HG03575 (cell line): ENCODE measurements around the gene SUPT3H.
"Not testable (repeated sequence)": the region's sequence is repeated elsewhere in the genome, so short reads cannot be mapped to it uniquely, and the experiment has no call there.

ENCODE experiments used
- ATAC-seq: cut with Tn5 transposase; IDR thresholded peaks from one replicate; pipeline ENCODE4 v1.9.1; 2021; ENCODE audit not compliant: unreplicated experiment, insufficient number of reproducible peaks, low FRiP score; ENCODE audit errors: extremely low read depth

Gene SUPT3H

DNA sequence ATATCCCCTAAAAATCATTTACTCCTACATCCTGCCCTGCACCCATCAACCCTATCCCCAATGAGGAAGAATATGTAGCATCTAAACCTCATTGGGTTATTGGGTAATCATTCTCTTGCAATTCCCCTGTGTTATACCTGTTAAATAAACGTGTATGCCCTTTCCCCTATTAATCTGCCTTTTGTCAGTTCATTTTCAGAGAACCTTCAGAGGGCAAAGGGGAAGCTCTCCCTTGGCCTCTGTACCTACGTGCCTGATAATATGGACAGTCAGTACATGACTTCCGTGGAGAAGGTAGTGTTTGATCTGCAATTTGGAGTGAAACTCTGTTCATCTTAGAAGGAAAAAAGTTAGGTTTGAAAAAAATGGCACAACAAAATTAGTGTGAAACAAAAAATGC is 223.1 kb downstream of the SUPT3H start:
- ATAC-seq, result no peak

GRCh38 chr6:45148711-45149341 is 228.9 kb downstream of the SUPT3H start:
- no peak for ATAC-seq

GRCh38 chr6:45148278-45148677 is 229.5 kb downstream of the SUPT3H start:
- ATAC-seq, result no peak

DNA sequence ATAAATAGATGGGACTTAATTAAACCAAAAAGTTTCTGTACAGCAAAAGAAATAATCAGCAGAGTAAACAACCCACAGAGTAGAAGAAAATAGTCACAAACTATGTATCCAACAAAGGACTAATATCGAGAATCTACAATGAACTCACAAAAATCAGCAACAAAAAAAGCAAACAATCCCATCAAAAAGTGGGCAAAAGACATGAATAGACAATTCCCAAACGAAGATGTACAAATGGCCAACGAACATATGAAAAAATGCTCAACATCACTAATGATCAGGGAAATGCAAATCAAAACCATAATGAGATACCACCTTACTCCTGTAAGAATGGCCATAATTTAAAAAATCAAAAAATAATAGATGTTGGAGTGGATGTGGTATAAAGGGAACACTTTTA is 232.1 kb downstream of the SUPT3H start:
- ATAC-seq, result not testable (repeated sequence)

DNA sequence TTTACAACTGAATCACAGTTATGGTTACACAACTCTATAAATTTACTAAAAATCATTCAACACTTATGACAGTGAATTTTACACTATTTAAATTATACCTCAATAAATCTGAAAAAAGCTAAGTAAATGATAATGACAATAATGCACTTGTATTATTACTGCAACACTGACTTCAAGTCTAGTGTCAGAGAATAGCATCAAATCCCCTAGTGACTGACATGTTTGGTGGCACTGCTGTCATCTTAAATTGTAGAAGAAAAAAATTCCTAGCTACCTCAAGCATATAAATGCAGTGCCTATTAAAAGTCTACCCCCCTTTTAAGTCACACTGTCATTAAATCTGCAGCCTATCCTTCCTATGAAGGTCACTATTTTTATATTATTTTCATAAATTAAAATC is 239.0 kb downstream of the SUPT3H start:
- no peak for ATAC-seq

GRCh38 chr6:45136495-45136894 is 241.2 kb downstream of the SUPT3H start:
- ATAC-seq, result no peak

- no peak for ATAC-seq
Observed at GRCh38 chr6:45132658-45133294, 245.0 kb downstream of the SUPT3H start.

DNA sequence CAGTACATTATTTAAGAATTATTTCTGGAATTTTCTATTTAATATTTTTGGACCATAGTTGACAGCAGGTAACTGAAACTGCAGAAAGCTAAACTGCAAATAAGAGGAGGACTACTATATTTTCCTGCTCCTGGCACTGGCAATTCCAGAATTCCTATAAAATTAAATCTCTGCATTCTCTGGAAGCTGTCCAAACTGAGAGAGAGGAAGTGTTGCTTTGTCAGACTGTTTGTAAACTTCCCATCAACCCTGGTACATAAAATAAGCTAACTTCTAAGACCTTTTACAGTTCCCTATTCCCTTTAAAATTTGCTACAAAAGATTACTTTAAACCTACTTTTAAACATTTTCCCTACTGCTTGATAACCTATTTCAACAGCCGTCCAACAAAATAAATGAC is 245.7 kb downstream of the SUPT3H start:
- ATAC-seq, result no peak

DNA sequence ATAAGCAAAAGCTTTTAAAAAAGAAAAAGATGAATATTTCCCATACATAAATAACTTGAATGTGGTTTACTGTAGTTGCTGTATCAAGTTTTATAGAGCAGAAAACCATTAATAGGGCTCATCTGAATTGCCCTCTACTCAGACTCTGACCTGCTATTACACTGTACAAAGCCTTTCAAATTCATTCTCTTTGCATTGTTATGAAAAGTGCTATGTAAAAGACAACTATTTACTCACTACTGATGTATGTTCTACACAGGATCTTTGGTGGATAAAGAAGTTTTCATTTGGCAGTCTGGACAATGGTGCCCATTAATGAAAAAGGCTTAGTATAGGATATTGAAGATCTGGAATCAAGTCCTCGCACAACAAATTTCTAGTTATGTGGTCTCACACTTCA is 248.7 kb downstream of the SUPT3H start:
- ATAC-seq, result no peak

- ATAC-seq, result no peak
Observed at GRCh38 chr6:45127185-45127584, 250.5 kb downstream of the SUPT3H start.

- ATAC-seq, result no peak
Observed at GRCh38 chr6:45126033-45126432, 251.7 kb downstream of the SUPT3H start.

DNA sequence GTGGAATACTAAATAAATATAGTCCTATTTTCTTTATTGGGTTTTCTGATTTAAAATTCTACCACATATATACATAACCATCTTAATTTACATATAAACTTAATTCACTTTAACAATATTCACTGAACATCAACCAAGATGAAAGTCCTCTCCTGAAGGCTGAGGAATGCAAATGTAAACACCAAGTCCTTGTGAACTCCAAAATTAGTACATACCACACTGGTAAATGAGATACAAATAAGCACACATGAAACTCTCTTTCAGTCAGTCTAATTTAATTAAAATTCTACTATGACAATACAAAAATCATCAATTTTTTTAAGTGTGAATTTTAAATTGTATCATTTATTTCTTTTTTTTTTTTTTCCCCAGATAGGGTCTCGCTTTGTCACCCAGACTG is 254.7 kb downstream of the SUPT3H start:
- ATAC-seq, result no peak

- ATAC-seq, result no peak
Observed at GRCh38 chr6:45118754-45119153, 259.0 kb downstream of the SUPT3H start.

DNA sequence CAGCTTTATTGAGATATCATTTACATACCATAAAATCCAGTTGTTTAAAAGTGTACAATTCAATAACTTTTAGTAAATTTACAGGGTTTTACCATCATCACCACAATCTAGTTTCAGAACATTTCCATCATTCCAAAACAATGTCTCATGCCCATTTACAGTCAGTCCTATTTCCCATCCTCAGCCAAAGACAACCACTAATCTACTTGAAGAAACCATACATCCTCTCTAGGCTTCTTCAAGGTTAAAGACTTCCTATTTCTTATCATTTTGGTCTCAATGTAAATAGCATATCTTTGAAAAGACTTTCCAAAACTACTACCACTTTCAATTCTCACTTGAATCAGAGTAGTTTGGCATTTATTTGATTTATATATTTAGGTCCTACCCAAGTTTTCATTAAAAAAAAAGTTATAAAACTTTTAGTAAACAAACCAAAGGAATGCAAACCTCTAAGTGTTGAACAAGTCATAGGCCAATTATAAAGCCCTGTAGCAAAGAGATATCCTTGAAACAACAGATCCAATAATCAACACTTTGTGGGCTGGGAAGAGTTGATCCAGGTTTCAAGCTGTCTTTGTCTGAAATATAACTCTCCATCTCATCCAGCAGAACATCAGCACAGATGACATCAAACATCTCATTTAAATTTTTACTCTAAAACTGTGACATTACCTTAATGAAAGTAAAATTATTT is 260.9 kb downstream of the SUPT3H start:
- ATAC-seq, result no peak

GRCh38 chr6:45115696-45116095 is 262.0 kb downstream of the SUPT3H start:
- no peak for ATAC-seq

DNA sequence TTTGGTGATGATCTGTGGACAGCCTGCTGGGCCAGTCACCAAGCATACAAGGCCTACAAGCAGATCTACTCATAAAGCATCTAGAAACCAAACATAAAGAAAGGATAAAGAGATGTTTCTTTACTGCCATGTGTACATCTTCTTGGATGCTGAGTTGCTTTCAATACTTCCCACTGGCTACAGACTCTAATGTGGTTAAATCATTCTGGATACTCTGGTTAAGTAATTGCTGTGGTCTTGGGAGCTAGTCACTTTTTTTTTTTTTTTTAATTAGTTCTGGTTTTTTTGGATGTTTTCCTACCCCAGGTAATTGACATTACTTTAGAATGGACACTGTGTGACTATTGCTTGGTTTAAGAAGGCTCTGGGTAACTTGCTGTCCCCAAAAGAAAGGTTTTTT is 265.0 kb downstream of the SUPT3H start:
- ATAC-seq, result no peak

GRCh38 chr6:45109551-45109950 is 268.2 kb downstream of the SUPT3H start:
- ATAC-seq, result no peak

DNA sequence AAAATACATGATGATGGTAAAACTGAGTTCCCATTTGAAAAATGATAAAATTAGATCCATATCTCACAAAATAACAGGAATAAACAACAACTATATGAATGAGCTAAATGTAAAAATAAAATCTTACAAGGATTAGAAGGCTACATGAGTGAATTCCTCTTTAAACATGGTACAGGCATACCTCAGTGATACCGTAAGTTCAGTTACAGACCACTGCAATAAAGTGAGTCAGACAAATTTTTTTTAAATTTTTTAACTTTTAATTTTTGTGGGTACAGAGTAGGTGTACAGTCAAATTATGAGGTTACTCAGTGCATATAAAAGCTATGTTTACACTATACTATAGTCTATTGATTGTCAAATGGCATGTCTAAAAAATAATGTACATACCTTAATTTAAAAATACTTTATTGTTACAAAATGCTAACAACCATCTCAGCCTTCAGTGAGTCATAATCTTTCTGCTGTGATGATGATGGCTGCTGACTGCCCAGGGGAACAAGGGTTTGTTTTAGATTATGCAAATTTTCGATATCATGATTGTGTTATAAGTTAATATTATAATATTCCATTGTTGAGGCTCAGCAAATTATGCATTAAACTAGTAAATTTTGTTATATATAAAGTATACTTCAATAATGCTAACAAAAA is 272.4 kb downstream of the SUPT3H start:
- no peak for ATAC-seq

- no peak for ATAC-seq
Observed at GRCh38 chr6:45104429-45104828, 273.3 kb downstream of the SUPT3H start.

DNA sequence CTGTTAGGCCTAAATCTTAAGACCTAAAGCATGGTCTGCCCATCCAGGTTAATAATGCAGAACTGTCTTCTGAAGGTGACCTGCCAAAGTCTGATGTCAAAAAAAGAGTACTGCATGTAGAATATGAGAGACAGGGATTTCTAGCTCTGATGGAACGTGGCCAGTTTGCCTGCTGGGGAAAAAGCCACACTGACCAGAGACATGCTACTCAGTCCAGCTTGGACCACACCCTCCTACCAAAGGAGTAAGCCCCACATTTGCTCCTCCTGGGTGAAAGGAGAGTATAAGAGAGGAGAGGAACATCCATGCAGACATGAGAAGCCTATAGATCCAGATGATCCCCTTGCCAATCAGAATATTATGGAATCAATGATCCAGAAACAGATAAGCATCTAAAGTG is 279.5 kb downstream of the SUPT3H start:
- no peak for ATAC-seq
